Superior temporal gyrus (tissue), 1 donor: ENCODE measurements around the gene CLCF1.

ENCODE experiments used
- DNase-seq: peaks from one replicate; pipeline ENCODE4 v3.0.0-alpha.2; 2016; ENCODE audit errors: extremely low spot score

CLCF1 gene

GRCh38 chr11:67372993-67373647, at the start of gene CLCF1:
TSS of gene CLCF1 (minus strand) at chr11:67373598. CDS start at chr11:67373539, 59 bp downstream.
- DNase-seq: no peak

- DNase-seq: no peak
Observed at GRCh38 chr11:67422891-67423290, 49.5 kb upstream of the CLCF1 start.

GRCh38 chr11:67421430-67422031, 48.1 kb upstream of the CLCF1 start:
- no peak for DNase-seq

- peak; percentile 81 for DNase-seq
Observed at GRCh38 chr11:67420646-67421429, 47.4 kb upstream of the CLCF1 start.

- DNase-seq: no peak
Observed at GRCh38 chr11:67420147-67420645, 46.8 kb upstream of the CLCF1 start.

- no peak for DNase-seq
Observed at GRCh38 chr11:67419325-67420049, 46.1 kb upstream of the CLCF1 start.

GRCh38 chr11:67418476-67419281, 45.3 kb upstream of the CLCF1 start:
- DNase-seq: no peak

- no peak for DNase-seq
Observed at GRCh38 chr11:67417425-67417824, 44.0 kb upstream of the CLCF1 start.

- DNase-seq: peak; percentile 48
Observed at GRCh38 chr11:67416416-67417335, 43.3 kb upstream of the CLCF1 start.

GRCh38 chr11:67415501-67416304, 42.3 kb upstream of the CLCF1 start, which contains the start of gene CARNS1:
TSS of gene CARNS1 (plus strand) at chr11:67415678. CDS start at chr11:67416200, 522 bp downstream.
- DNase-seq: peak; percentile 69

GRCh38 chr11:67413266-67413849, 40.0 kb upstream of the CLCF1 start:
- peak; percentile 44 for DNase-seq

GRCh38 chr11:67412495-67413179, 39.2 kb upstream of the CLCF1 start:
- peak; percentile 7 for DNase-seq

GRCh38 chr11:67411785-67412152, 38.4 kb upstream of the CLCF1 start:
- peak; percentile 15 for DNase-seq

GRCh38 chr11:67410984-67411784, 37.8 kb upstream of the CLCF1 start:
- DNase-seq: peak; percentile 12

GRCh38 chr11:67410369-67410831, 37.0 kb upstream of the CLCF1 start:
- peak; percentile 94 for DNase-seq

GRCh38 chr11:67409781-67410368, 36.5 kb upstream of the CLCF1 start:
- DNase-seq: peak; percentile 41

- DNase-seq: no peak
Observed at GRCh38 chr11:67409261-67409666, 35.9 kb upstream of the CLCF1 start.
